GM18868 (cell line): Measurements from ENCODE around the gene NEO1.

Source experiments
- ATAC-seq: cut with Tn5 transposase; IDR thresholded peaks from one replicate; pipeline ENCODE4 v1.9.1; 2021; ENCODE audit warnings: mild to moderate bottlenecking, moderate library complexity; ENCODE audit not compliant: unreplicated experiment

Gene NEO1

DNA sequence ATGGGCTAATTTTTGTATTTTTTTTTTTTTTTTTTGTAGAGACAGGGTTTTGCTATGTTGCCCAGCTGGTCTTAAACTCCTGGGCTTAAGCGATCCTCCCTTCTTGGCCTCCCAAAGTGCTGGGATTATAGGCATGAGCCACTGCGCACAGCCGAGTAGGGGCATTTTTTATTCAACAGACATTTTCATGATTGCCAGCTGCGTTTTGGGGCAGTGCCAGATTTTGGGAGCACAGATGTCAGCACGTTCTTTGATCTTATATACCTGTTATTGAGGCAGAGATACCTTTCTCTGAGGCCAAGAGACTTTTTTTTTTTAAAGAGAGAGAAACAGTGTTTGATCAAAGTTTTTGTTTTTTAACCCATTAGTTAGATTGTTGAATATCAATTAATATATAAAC lies 16.8 kb downstream of the NEO1 start:
- ATAC-seq: no peak

GRCh38 chr15:73072894-73073293 lies 20.6 kb downstream of the NEO1 start:
- ATAC-seq: no peak

DNA sequence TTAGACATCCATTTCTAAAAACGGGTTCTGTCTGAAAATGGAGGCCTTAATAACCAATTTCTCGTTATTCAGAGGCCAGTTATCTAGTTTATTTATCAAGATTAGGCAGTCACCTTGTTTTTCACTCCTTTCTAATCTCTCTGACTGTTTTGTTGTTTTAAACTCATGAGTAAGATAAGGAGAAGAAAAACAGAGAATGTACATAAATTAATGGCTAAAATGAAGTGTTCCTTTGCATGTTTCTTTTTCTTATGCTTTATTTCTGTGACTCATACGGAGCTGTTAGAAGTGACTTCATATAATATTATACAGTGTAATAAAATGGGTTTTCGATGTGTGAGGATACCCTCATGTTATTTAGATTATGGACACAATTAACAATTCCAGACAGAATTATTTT lies 22.0 kb downstream of the NEO1 start:
- ATAC-seq: no peak

DNA sequence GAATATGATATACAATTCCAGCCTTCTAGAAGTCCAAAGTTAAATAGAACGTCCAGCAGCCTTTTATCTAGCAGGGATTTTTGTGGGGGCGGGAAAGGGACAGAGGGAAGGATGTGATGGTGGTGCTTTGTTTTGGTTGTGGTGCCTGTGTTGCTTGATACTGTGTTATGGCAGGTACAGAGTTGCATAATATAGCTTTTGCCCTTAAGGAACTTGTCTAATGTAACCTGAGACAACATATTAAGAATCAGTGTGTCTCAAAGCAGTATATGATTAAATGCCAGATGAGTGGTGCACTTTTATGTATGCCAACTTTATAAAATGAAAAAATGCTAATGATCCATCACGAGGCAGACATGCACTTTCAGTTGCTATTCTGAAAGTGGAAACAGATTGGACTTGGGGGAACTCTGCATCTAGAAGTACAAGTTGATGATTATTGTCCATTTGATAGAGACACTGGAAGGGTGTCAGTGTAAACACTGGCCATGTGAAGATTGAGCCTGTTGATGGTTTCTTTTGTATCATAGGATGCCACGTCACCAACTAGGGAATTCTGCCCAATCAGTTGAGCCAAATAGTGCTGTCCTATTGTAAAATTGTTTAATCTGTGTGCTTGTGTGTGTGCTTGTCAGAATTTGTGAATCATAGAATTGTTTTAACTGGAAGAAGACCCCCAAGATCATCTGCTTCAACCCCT lies 23.0 kb downstream of the NEO1 start:
- no peak for ATAC-seq

DNA sequence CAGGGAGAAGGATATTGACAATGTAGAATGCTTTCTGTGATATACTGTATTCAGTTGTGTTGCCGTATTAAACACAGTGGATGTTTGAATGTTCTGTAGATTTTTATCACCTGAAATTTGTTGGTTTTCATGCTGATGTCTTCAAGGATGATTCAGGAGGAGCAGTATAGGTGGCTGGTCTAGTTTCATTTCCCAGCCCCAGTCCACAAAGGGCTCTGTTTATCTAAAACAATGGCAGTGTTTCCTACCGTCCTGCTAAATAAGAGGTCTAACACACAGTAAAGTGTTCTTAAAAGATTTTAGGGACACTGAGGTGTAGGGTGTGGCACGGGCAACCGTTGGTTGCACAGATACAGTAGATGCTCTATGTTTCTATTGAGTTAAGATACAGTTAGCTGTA lies 26.0 kb downstream of the NEO1 start:
- ATAC-seq: no peak

DNA sequence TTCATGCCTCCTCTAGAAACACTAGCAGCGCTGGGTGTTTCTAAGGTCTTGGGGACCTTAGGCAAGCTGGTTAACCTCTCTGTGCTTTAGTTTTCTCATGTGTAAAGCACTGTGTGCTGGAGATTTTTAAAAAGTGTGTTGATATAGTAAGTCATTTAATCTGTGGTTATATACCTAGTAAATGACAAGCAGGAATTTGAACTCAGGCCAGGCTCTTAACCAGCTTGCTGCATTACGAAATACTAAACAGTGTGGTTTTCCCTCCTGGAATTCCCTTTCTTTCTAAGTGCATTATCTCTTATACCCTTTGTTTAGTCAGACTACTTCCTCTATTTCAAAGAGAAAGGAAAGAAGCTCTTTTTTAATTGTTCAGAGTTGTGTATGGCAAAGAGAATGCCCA lies 26.5 kb downstream of the NEO1 start:
- ATAC-seq: no peak

DNA sequence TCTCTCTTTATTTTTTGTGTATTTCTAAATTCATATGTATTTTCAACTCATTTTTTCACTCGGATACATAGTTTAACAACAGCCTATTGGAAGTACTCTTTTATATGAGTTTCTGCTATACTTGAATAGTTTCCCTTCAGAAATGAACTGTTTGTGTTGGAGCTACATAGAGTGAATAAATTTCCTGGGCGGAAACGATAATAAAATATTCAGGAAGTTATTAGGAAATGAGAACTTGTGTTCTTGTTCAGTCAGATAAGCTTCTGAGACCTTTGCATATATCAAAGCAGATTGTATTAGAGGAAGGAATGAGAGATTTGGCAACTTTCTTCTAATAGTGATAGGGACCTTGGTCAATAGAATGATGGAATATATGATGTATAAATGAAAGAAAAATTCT lies 27.3 kb downstream of the NEO1 start:
- ATAC-seq: no peak

- ATAC-seq: no peak
Observed at GRCh38 chr15:73081321-73081958, 29.2 kb downstream of the NEO1 start.

DNA sequence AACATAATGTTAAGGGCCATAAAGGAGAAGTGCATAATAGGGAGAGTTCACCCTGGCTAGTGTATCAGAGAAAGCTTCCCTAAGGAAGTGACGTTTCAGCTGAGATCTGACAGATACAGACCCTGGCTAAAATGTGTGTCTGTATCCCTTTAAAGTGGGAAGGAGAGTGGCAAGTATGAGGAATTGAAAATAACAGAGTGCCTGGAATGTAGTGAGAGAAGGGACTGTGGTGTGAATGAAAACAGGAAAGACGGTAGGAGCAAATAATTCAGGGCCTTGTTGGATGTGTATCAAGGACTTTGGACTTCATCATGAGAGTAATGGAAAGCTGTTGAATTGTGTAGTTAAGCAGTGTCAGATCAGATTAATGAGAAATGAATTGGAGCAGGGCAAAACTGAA lies 30.5 kb downstream of the NEO1 start:
- ATAC-seq: no peak

GRCh38 chr15:73087098-73087497 lies 34.8 kb downstream of the NEO1 start:
- ATAC-seq: no peak

GRCh38 chr15:73105064-73105463 lies 52.8 kb downstream of the NEO1 start:
- ATAC-seq: no peak

DNA sequence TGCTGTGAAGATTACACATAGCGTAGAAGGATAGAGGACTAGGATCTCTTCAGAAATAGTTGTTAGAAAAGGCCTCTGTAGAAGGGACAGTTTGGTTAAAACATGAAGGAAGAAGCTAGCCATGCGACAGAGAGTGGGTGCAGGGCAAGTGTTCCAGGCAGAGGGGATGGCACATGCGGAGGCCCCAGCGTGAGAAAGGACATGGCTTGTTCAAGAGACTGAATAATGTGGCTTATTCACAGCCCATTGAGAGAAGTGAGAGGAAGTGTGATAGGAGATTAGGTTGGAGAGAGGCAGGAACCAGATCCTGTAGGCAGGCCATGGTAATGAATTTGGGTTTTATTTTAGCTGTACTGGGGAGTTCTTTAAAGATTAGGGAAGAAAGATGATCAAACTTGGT lies 56.4 kb downstream of the NEO1 start:
- no peak for ATAC-seq

DNA sequence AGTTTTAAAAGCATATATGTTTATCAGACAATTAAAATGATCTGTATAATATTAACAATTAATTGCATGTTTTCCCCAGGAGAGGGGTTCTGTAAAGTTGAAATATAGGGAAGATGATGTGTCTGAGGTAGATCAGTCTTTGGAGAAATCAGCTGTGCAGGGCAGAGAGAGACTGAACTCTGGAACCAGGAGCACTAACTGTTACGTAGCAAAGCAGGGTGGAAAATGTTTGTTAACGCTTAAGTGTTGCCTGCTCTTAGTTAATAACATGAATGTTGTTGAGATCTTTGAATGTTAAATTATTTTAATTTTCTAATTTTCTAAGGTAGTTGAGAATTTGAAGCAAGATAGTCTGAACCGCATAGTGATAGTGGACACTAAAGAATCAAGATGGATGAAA lies 57.5 kb downstream of the NEO1 start:
- no peak for ATAC-seq

- ATAC-seq: no peak
Observed at GRCh38 chr15:73110201-73110600, 57.9 kb downstream of the NEO1 start.

- ATAC-seq: no peak
Observed at GRCh38 chr15:73114064-73114463, 61.8 kb downstream of the NEO1 start.

DNA sequence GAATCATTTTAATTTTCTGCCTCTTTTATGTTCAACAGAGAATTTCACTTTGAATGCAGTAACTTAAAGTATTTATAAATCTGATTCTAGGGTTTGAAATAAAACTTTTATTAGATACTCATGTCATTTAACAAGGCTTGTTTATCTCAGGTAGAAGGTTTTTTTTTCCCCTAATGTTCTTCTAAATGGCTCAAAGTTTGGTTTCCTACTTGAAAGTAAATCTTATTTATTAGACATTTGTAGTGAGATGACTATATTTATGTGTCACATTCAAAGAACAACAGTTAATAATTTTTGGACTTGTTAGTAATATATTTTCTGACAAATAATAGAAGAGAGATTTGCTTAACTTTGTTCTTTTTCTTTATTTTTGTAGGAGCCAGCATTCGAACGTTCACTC lies 63.9 kb downstream of the NEO1 start:
- ATAC-seq: no peak

GRCh38 chr15:73118055-73118454 lies 65.8 kb downstream of the NEO1 start:
- ATAC-seq: no peak

DNA sequence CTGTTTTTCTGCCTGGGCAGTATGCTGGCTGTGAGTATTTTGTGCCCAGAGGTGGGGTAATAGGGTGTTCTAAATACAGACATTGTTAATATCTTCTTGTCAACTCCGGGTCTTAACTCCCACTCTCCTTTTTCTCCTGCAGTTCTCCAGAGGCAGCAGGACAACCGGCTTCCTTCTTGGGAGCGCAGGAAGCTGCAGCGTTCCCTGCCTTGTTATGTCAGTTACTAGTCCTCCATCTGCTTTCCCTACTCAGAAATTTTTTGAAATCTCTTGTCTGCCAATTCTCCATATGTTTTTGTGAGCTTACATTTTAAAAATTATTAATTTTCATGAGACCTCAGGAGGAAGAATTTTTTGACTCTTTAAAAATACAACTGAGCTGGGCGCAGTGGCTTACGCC lies 67.2 kb downstream of the NEO1 start:
- ATAC-seq: no peak

DNA sequence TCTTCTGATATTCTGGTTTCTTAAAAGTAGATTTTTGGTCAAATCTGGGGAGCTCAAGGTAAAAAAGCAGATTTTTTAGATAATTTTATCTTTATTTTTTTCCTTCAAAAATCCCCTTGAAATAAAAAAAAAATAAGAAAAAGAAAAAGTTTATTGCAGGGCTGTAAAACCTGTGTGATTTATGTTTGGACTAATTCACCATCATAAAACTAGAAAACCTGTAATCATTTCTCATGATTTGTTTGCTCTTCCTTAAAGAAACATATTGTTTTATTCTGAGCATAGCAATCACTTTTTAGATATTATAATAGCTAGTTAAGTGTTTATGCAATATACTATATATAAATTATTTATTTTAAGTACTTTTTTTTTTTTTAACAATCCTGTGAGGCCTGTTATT lies 68.0 kb downstream of the NEO1 start:
- ATAC-seq: no peak

- no peak for ATAC-seq
Observed at GRCh38 chr15:73125219-73125618, 73.0 kb downstream of the NEO1 start.

GRCh38 chr15:73127302-73127936 lies 75.2 kb downstream of the NEO1 start:
- no peak for ATAC-seq

- no peak for ATAC-seq
Observed at GRCh38 chr15:73130830-73131229, 78.6 kb downstream of the NEO1 start.
